ENCODE data around the gene TMEM143. TPM values are rescaled to one million over a fixed set of nuclear protein-coding genes. Genes with fewer than 3 reads are reported as not detected.

Gene TMEM143
- total and polyA plus RNA-seq, 4 experiments from 2014 or later, result 3.8 to 31.8 (median 17.9) TPM

DNA sequence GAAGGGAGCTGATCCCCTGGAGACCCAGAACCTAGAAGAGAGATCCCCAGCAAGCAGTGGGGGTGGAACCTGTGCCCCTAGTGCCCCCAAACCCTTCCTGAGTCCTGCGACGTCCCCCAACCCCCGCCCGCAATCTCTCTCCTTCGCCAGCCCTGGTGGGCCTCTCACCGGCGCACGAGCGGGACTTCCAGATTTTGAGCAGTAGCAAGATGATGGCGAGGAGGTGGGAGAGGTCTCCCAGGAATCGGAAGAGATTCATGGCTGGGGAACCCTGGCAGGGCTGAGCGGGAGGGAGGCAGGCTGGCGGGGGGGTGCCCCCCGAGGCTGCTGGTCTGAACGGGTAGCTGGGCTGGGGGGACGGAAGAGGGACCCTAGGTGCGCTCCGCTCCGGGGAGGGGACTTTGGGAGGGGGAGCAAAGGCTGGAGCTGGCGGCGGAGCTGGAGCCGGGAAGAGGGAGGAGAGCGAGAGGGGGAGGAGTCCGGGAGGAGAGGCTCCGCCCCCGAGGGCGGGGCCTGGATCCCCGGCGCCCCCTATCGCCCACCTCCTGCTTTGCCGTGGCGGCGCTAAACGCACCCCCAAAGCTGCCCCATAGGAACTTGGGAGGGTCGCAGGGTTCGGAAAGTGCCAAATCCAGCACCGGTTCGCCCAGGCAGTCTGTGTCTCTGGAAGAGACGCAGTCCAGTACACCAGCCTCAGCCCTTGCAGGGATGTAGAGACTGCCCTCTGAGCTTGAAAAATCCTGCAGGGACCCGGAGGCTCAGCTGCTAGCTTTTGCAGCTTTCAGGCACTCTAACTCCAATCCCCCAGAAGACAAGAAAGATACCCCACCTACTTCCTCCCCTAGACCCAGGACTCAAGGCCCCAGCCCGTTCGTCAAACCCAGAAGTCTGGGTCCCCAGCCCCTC lies 27.6 kb upstream of the TMEM143 start, which contains the start of gene KDELR1:
Gene KDELR1, minus strand, starts transcription at position 452 of the 906 bp plus-strand sequence. Its CDS starts 193 bp downstream, at position 259.
- Histone ChIP-seq H3K4me1 (ENCODE audit: insufficient read depth, low read length) (peaks cover 41% of the 10 kb centered on the region), H3K4me3 (ENCODE audit: low read length in 2 of 2) (peak within 1 kb of the TSS; percentile 63 to 89), H3K9me3 (ENCODE audit: control insufficient read depth in 1 of 2, low read length in 2 of 2) (no peaks in the 10 kb centered on the region), H3K27me3 (ENCODE audit: insufficient read depth, low read length) (peaks cover 19% of the 10 kb centered on the region), H3K36me3 (ENCODE audit: insufficient read depth, low read length) (peaks cover 14% of the 10 kb centered on the region), H3K27ac (ENCODE audit: low read depth, low read length) (peak within 1 kb of the TSS; percentile 93)
- Mint-ChIP-seq H3K4me1 (peaks cover 15 to 49% (median 33%) of the 10 kb centered on the region in 4 donors), H3K36me3 (peaks cover 0 to 20% of the 10 kb centered on the region in 2 donors), H3K27ac (peak within 1 kb of the TSS; percentile 89 to 98 (median 95)), H3K27me3 (peaks cover 6 to 19% of the 10 kb centered on the region in 2 donors), H3K9me3 (no peaks in the 10 kb centered on the region), H3K4me3 (peak within 1 kb of the TSS; percentile 91 to 95 (median 94))
- ChIA-PET CTCF (ENCODE audit: partially characterized antibody) (interaction anchor here (0.6 to 2.1 kb wide), 29 partner anchors 10 to 1288 kb away, joined by 3 to 28 read pairs (median 5); partner anchors contain the start of genes SYNGR4 and TMEM143), POLR2A (ENCODE audit: partially characterized antibody) (interaction anchor here (0.8 to 2.4 kb wide), 15 partner anchors 9 to 228 kb away, joined by 3 to 46 read pairs (median 4); partner anchors contain the start of genes RPL18, SPHK2, SYNGR4 and TMEM143)
- intact Hi-C loops (cut with micrococcal nuclease), result loop anchor here (1.0 to 2.0 kb wide), 4 partner anchors 27 to 77 kb away; partner anchors contain the start of genes CYTH2, GRWD1 and SYNGR4
- peak; percentile 59 to 79 (median 66) for DNase-seq

DNA sequence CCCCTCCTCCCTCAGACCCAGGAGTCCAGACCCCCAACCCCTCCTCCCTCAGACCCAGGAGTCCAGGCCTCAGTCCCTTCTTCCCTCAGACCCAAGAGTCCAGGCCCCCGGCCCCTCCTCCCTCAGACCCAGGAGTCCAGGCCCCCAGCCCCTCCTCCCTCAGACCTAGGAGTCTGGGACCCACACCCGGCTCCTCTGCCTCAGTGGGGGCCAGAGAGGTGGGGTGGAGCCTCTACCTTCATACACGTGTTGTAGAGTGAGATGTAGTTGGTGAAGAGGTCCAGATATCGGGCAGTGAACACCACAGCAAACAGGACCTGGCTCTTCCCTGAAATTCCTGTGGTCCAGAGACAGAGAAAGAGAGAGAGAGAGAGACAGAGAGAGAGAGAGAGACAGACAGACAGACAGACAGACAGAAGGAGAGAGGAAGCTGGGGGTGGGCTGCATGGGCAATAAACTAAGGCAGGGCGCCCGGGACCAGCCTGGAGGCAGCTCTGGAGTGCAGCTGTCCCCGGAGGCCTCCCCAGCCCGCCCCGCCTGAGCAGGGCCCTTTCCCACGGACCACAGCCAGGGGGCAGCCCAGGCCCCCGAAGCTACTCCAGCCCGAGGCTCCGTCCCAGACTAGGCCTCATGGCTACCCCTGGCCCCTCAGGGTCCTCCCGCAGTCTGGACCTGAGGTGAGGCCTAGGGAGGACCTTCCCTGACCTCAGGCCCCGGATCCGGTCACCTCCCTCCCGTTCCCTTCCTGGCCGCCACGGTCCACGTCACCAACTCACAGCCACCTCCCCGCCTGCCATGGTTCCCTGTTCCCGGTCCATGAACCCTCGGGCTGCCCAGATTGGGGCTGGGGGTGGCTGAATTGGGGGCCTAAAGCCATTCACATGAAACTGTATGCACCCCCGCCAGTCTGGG lies 26.7 kb upstream of the TMEM143 start:
- Mint-ChIP-seq H3K36me3 (peaks cover 0 to 28% of the 10 kb centered on the region in 2 donors), H3K27me3 (peaks cover 3 to 12% of the 10 kb centered on the region in 2 donors), H3K4me3 (peak overlapping the region; percentile 91 to 95 (median 94)), H3K27ac (peak overlapping the region; percentile 89 to 98 (median 95)), H3K4me1 (peaks cover 14 to 44% (median 28%) of the 10 kb centered on the region in 4 donors), H3K9me3 (no peaks in the 10 kb centered on the region)
- peaks cover 22% of the 10 kb centered on the region for H3K36me3 ChIP-seq (ENCODE audit: insufficient read depth, low read length)
- peak; percentile 54 to 67 (median 60) for DNase-seq
- peak overlapping the region; percentile 93 for H3K27ac ChIP-seq (ENCODE audit: low read depth, low read length)
- peaks cover 10% of the 10 kb centered on the region for H3K27me3 ChIP-seq (ENCODE audit: insufficient read depth, low read length)
- ChIA-PET CTCF (ENCODE audit: partially characterized antibody) (interaction anchor here (0.6 to 2.1 kb wide), 23 partner anchors 9 to 192 kb away, joined by 3 to 28 read pairs (median 5); partner anchors contain the start of genes SYNGR4 and TMEM143), POLR2A (ENCODE audit: partially characterized antibody) (interaction anchor here (0.7 to 2.4 kb wide), 14 partner anchors 14 to 229 kb away, joined by 3 to 46 read pairs (median 4); partner anchors contain the start of genes RPL18, SPHK2, SYNGR4 and TMEM143)
- H3K4me1 ChIP-seq (ENCODE audit: insufficient read depth, low read length), result peaks cover 34% of the 10 kb centered on the region
- peak overlapping the region; percentile 63 to 89 for H3K4me3 ChIP-seq (ENCODE audit: low read length in 2 of 2)
- H3K9me3 ChIP-seq (ENCODE audit: control insufficient read depth in 1 of 2, low read length in 2 of 2), result no peaks in the 10 kb centered on the region
- intact Hi-C loops (cut with micrococcal nuclease), result loop anchor here (1.0 to 2.0 kb wide), 4 partner anchors 26 to 78 kb away; partner anchors contain the start of genes CYTH2, GRWD1 and SYNGR4

DNA sequence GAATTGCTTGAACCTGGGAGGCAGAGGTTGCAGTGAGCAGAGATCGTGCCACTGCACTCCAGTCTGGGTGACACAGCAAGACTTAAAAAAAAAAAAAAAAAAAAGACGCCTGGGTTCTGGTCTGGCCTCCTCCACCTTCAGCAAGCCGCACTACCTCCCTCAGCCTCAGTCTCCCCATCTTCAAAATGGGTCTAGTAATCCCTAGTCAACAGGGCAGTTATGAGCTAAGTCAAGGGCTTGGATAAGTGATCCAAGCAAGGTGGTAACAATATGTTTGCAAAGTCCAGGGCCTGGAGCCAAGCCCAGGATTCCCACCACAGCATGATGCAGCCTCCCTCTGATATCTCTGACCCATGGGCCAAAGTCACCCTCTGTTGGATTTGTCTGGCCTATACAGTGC lies 23.2 kb upstream of the TMEM143 start:
- H3K4me1 Mint-ChIP-seq, result peaks cover 5 to 22% (median 12%) of the 10 kb centered on the region in 4 donors
- POLR2A ChIA-PET (ENCODE audit: partially characterized antibody), result interaction anchor here (0.6 kb wide), 1 partner anchor 11 kb away, joined by 4 read pairs; no protein-coding TSS in a partner anchor
- peaks cover 0 to 3% of the 10 kb centered on the region in 2 donors for H3K27me3 Mint-ChIP-seq
- Histone ChIP-seq H3K36me3 (ENCODE audit: insufficient read depth, low read length) (peaks cover 36% of the 10 kb centered on the region), H3K27ac (ENCODE audit: low read depth, low read length) (no peak overlapping the region), H3K4me1 (ENCODE audit: insufficient read depth, low read length) (peaks cover 13% of the 10 kb centered on the region), H3K27me3 (ENCODE audit: insufficient read depth, low read length) (no peaks in the 10 kb centered on the region), H3K4me3 (ENCODE audit: low read length in 2 of 2) (no peak overlapping the region), H3K9me3 (ENCODE audit: control insufficient read depth in 1 of 2, low read length in 2 of 2) (no peaks in the 10 kb centered on the region)
- H3K27ac Mint-ChIP-seq, result peak overlapping the region in 1 of 7 donors; percentile 31
- H3K4me3 Mint-ChIP-seq, result no peak overlapping the region
- peaks cover 19 to 56% of the 10 kb centered on the region in 2 donors for H3K36me3 Mint-ChIP-seq
- no peaks in the 10 kb centered on the region for H3K9me3 Mint-ChIP-seq
- CTCF ChIA-PET (ENCODE audit: partially characterized antibody), result interaction anchor here (0.7 kb wide), 2 partner anchors 168 to 279 kb away, joined by 5 to 6 read pairs; no protein-coding TSS in a partner anchor
- no peak for DNase-seq
- intact Hi-C loops (cut with micrococcal nuclease), result no loop called here

DNA sequence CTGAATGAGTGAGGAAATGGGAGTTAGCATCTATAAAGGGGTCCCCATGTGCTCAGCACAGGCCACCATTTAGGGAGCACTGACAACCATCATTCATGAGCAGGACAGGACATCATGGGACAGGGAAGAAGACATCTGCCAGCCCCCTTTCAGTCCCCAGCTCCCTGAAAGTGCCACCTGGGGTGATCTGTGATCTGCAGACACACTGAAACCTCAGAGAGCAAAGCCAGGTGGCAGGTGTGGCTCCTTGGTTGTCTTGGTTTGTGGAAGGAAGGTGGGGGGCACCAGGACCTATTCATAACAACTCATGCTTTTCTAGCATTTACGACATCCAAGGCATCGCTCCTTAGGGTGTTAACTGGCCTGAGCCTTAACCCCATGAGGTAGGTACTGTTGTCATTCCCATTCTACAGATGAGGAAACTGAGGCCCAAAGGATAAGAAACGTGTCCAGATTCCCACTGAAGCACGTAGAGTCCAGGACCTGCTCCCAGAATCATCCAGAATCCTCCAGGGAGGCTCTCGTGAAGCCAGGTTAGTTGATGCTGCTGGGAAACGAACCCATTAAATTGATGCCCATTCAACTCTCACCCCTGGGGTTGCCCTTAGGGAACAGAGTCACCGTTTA lies 21.8 kb upstream of the TMEM143 start:
- H3K27ac Mint-ChIP-seq, result peak overlapping the region in 1 of 7 donors; percentile 43
- H3K27ac ChIP-seq (ENCODE audit: low read depth, low read length), result no peak overlapping the region
- H3K36me3 ChIP-seq (ENCODE audit: insufficient read depth, low read length), result peaks cover 36% of the 10 kb centered on the region
- no peak overlapping the region for H3K4me3 ChIP-seq (ENCODE audit: low read length in 2 of 2)
- CTCF ChIA-PET (ENCODE audit: partially characterized antibody), result no interaction called here
- no peak for DNase-seq
- peaks cover 7% of the 10 kb centered on the region for H3K4me1 ChIP-seq (ENCODE audit: insufficient read depth, low read length)
- H3K4me3 Mint-ChIP-seq, result no peak overlapping the region
- H3K27me3 ChIP-seq (ENCODE audit: insufficient read depth, low read length), result no peaks in the 10 kb centered on the region
- intact Hi-C loops (cut with micrococcal nuclease), result no loop called here
- POLR2A ChIA-PET (ENCODE audit: partially characterized antibody), result no interaction called here
- peaks cover 24 to 57% of the 10 kb centered on the region in 2 donors for H3K36me3 Mint-ChIP-seq
- H3K4me1 Mint-ChIP-seq, result peaks cover 5 to 16% (median 6%) of the 10 kb centered on the region in 4 donors
- no peaks in the 10 kb centered on the region for H3K9me3 ChIP-seq (ENCODE audit: control insufficient read depth in 1 of 2, low read length in 2 of 2)
- H3K27me3 Mint-ChIP-seq, result no peaks in the 10 kb centered on the region
- H3K9me3 Mint-ChIP-seq, result no peaks in the 10 kb centered on the region

DNA sequence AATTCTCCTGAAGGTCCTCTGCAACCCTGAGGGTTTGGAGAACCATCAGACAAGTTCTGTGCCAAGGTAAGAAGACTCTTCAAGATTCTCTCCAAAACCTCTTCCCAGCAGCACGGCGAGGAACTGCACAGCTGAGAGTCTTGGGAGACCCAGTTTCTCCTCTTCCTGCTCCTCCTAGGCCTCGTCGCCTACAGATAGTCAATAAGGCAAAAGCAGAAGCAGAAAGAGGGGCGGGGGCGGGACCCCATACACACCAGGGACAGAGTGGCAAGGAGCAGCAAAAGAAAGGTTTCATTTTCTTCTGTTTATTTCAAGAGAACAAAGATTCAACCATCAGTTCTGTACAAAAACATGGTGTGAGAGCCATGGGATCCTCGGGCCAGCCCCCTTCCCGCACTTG lies 18.5 kb upstream of the TMEM143 start:
- peak overlapping the region in 1 of 7 donors; percentile 52 for H3K27ac Mint-ChIP-seq
- peaks cover 24 to 45% of the 10 kb centered on the region in 2 donors for H3K36me3 Mint-ChIP-seq
- no peak overlapping the region for H3K4me3 Mint-ChIP-seq
- Histone ChIP-seq H3K4me1 (ENCODE audit: insufficient read depth, low read length) (no peaks in the 10 kb centered on the region), H3K27me3 (ENCODE audit: insufficient read depth, low read length) (no peaks in the 10 kb centered on the region), H3K4me3 (ENCODE audit: low read length in 2 of 2) (no peak overlapping the region), H3K27ac (ENCODE audit: low read depth, low read length) (no peak overlapping the region), H3K36me3 (ENCODE audit: insufficient read depth, low read length) (peaks cover 27% of the 10 kb centered on the region), H3K9me3 (ENCODE audit: control insufficient read depth in 1 of 2, low read length in 2 of 2) (no peaks in the 10 kb centered on the region)
- no peaks in the 10 kb centered on the region for H3K27me3 Mint-ChIP-seq
- DNase-seq, result no peak
- ChIA-PET POLR2A (ENCODE audit: partially characterized antibody) (no interaction called here), CTCF (ENCODE audit: partially characterized antibody) (interaction anchor here (0.6 to 2.4 kb wide), 2 partner anchors 9 to 90 kb away, joined by 3 to 10 read pairs; partner anchors contain the start of gene KDELR1)
- no peaks in the 10 kb centered on the region for H3K9me3 Mint-ChIP-seq
- intact Hi-C loops (cut with micrococcal nuclease), result no loop called here
- H3K4me1 Mint-ChIP-seq, result peaks cover 0 to 1% (median 0%) of the 10 kb centered on the region in 4 donors
